Endothelial cell (in vitro differentiated cells): ENCODE results near the gene CFAP65. TPM values are rescaled to one million over a fixed set of nuclear protein-coding genes. Genes with fewer than 3 reads are reported as not detected.

Experiments used
- DNase-seq: peaks from one replicate; pipeline ENCODE4 v3.0.0; 2021; ENCODE audit warnings: low spot score
- H3K27ac Mint-ChIP-seq: one replicate; pipeline ENCODE4 v1.8.0; 2021; ENCODE audit warnings: mixed read lengths, inconsistent platforms; ENCODE audit not compliant: unreplicated experiment
- H3K27me3 Mint-ChIP-seq: one replicate; pipeline ENCODE4 v1.8.0; 2021; ENCODE audit warnings: mild to moderate bottlenecking, moderate library complexity, mixed read lengths, inconsistent platforms; ENCODE audit not compliant: unreplicated experiment
- H3K36me3 Mint-ChIP-seq: one replicate; pipeline ENCODE4 v1.8.0; 2021; ENCODE audit warnings: mild to moderate bottlenecking, low read depth, mixed read lengths, inconsistent platforms; ENCODE audit not compliant: unreplicated experiment
- H3K4me1 Mint-ChIP-seq: one replicate; pipeline ENCODE4 v1.8.0; 2021; ENCODE audit warnings: mild to moderate bottlenecking, mixed read lengths, inconsistent platforms; ENCODE audit not compliant: unreplicated experiment
- H3K4me3 Mint-ChIP-seq: one replicate; pipeline ENCODE4 v1.8.0; 2021; ENCODE audit warnings: mild to moderate bottlenecking, mixed read lengths, inconsistent platforms; ENCODE audit not compliant: unreplicated experiment
- H3K9me3 Mint-ChIP-seq: one replicate; pipeline ENCODE4 v1.8.0; 2021; ENCODE audit warnings: mixed read lengths, inconsistent platforms; ENCODE audit not compliant: unreplicated experiment
- CTCF ChIP-seq: fragments of 200-600 bp; sonication (generic); IDR thresholded peaks from one replicate; pipeline ENCODE4 v1.5.0; 2021; ENCODE audit warnings: antibody characterized with exemption; ENCODE audit not compliant: unreplicated experiment
- total RNA-seq: library from RNA; stranded (reverse); fragmentation: NEBNext Ultra II Directional; extraction: Animal tissue kit (Norgen Biotek cat#: 25700); gene quantifications from one replicate; pipeline ENCODE4 v1.2.1, GENCODE V29; 2021; ENCODE audit not compliant: unreplicated experiment

The CFAP65 gene
- total RNA-seq, 1 donor from 2014 or later, result 0.59 TPM

- Mint-ChIP-seq H3K27me3 (no peaks in the 10 kb centered on the region), H3K27ac (no peak overlapping the region), H3K9me3 (no peaks in the 10 kb centered on the region), H3K4me3 (no peak overlapping the region), H3K4me1 (peaks cover 14% of the 10 kb centered on the region), H3K36me3 (no peaks in the 10 kb centered on the region)
- no peak for TF ChIP-seq CTCF
- DNase-seq, result no peak
Observed at GRCh38 chr2:219037783-219038499, 3.4 kb downstream of the CFAP65 start.

- Mint-ChIP-seq H3K9me3 (no peaks in the 10 kb centered on the region), H3K27me3 (no peaks in the 10 kb centered on the region)
Observed at GRCh38 chr2:219035942-219036341, 5.4 kb downstream of the CFAP65 start.

GRCh38 chr2:219034823-219035222, 6.5 kb downstream of the CFAP65 start:
- Mint-ChIP-seq H3K27ac (no peak overlapping the region), H3K4me3 (no peak overlapping the region), H3K27me3 (no peaks in the 10 kb centered on the region), H3K36me3 (no peaks in the 10 kb centered on the region), H3K4me1 (no peaks in the 10 kb centered on the region), H3K9me3 (no peaks in the 10 kb centered on the region)
- TF ChIP-seq CTCF, result no peak
- no peak for DNase-seq

More at GRCh38 chr2:219035942-219036341, 5.4 kb downstream of the CFAP65 start:
- no peak for TF ChIP-seq CTCF
- Mint-ChIP-seq H3K36me3 (no peaks in the 10 kb centered on the region), H3K4me1 (no peaks in the 10 kb centered on the region), H3K27ac (no peak overlapping the region), H3K4me3 (no peak overlapping the region)
- DNase-seq, result no peak

- DNase-seq, result no peak
- peaks cover 2% of the 10 kb centered on the region for H3K27me3 Mint-ChIP-seq
- TF ChIP-seq CTCF, result no peak
- no peaks in the 10 kb centered on the region for H3K9me3 Mint-ChIP-seq
- no peaks in the 10 kb centered on the region for H3K4me1 Mint-ChIP-seq
- H3K27ac Mint-ChIP-seq, result no peak overlapping the region
- H3K4me3 Mint-ChIP-seq, result no peak overlapping the region
- no peaks in the 10 kb centered on the region for H3K36me3 Mint-ChIP-seq
Observed at GRCh38 chr2:219032051-219032745, 9.1 kb downstream of the CFAP65 start.
